Endothelial cell of umbilical vein (primary cell): ENCODE results near the gene OLFM2. TPM values are rescaled to one million over a fixed set of nuclear protein-coding genes. Genes with fewer than 3 reads are reported as not detected.

Source experiments
- BruUV-seq: library from RNA; stranded (reverse); fragments of 400-500 nt; replicated peaks from 2 replicates; lab custom pipeline; 2021; lab: Mats Ljungman, UMichigan
- CTCF ChIA-PET: fragments of 300-600, 350-600 bp; sonication (Branson Sonifier 250); formaldehyde crosslinking; loops from one replicate; lab custom pipeline; 2021; ENCODE audit warnings: antibody characterized with exemption, inconsistent platforms; lab: Charles Lee
- POLR2A ChIA-PET: fragments of 300-600, 350-600 bp; sonication (Branson Sonifier 250); formaldehyde crosslinking; loops from one replicate; lab custom pipeline; 2021; ENCODE audit warnings: antibody characterized with exemption, inconsistent platforms; lab: Charles Lee
- DNase-seq: peaks from one replicate; pipeline ENCODE4 v3.0.0-alpha.2; 2011; ENCODE audit warnings: low read depth, low spot score
- FAIRE-seq: peaks from 2 replicates; lab custom pipeline; 2011; peaks lifted over from hg19 to GRCh38; lab: Jason Lieb, UNC
- H2AFZ ChIP-seq: 2 replicates; pipeline ENCODE4 v1.6.0; 2012; ENCODE audit warnings: low read depth, low read length, control low read depth, inconsistent platforms
- H3K27ac ChIP-seq: 2 replicates; pipeline ENCODE4 v1.5.1; 2011; ENCODE audit warnings: low read depth, mild to moderate bottlenecking, control low read depth, low read length, moderate library complexity; ENCODE audit not compliant: insufficient read depth
- H3K27me3 ChIP-seq, 2 experiments: 2 replicates each; pipeline versions ENCODE4 v1.6.0 to v1.6.1; 2011; ENCODE audit warnings: low read length in 2 of 2, mixed read lengths in 1 of 2; ENCODE audit not compliant: control insufficient read depth in 2 of 2, insufficient read depth in 2 of 2
- H3K36me3 ChIP-seq, 2 experiments: 2 replicates in 1 of 2; 3 replicates in 1 of 2; pipeline ENCODE4 v1.5.1; 2011; ENCODE audit warnings: low read length in 2 of 2, mild to moderate bottlenecking in 1 of 2, moderate library complexity in 1 of 2; ENCODE audit not compliant: control insufficient read depth in 2 of 2, insufficient read depth in 2 of 2; ENCODE audit errors: extremely low read depth in 1 of 2
- H3K4me1 ChIP-seq: 3 replicates; pipeline ENCODE4 v1.5.1; 2011; ENCODE audit warnings: mild to moderate bottlenecking, low read length; ENCODE audit not compliant: control insufficient read depth, insufficient read depth; ENCODE audit errors: extremely low read depth
- H3K4me2 ChIP-seq: 2 replicates; pipeline ENCODE4 v1.6.1; 2011; ENCODE audit warnings: low read length, control low read depth, mixed read lengths; ENCODE audit not compliant: insufficient read depth
- H3K4me3 ChIP-seq, 3 experiments: fragments of 200-600 bp in 1 of 3; sonication (generic), shearing (Covaris generic) in 1 of 3; replicated peaks in 1 of 3; 2 replicates each; pipeline ENCODE4 v1.5.1; 2011 to 2016; ENCODE audit warnings: control low read depth in 3 of 3, low read length in 3 of 3, mild to moderate bottlenecking in 2 of 3, inconsistent platforms in 1 of 3, low read depth in 1 of 3, moderate library complexity in 1 of 3; ENCODE audit not compliant: insufficient read depth in 1 of 3
- H3K79me2 ChIP-seq: 2 replicates; pipeline ENCODE4 v1.6.0; 2012; ENCODE audit warnings: low read length, inconsistent platforms; ENCODE audit not compliant: control insufficient read depth, insufficient read depth
- H3K9ac ChIP-seq: replicated peaks from 2 replicates; pipeline ENCODE3; 2011; ENCODE audit warnings: low read length, control low read depth; ENCODE audit not compliant: insufficient read depth; ENCODE audit errors: extremely low read depth
- H3K9me1 ChIP-seq: replicated peaks from 3 replicates; pipeline ENCODE4 v1.6.0; 2011; ENCODE audit warnings: mild to moderate bottlenecking, low read length; ENCODE audit not compliant: control insufficient read depth, insufficient read depth; ENCODE audit errors: extremely low read depth
- H3K9me3 ChIP-seq: replicated peaks from 2 replicates; pipeline ENCODE4 v1.5.1; 2012; ENCODE audit warnings: low read length, inconsistent platforms; ENCODE audit not compliant: control insufficient read depth, insufficient read depth
- H4K20me1 ChIP-seq: replicated peaks from 2 replicates; pipeline ENCODE3; 2011; ENCODE audit warnings: mild to moderate bottlenecking, low read length; ENCODE audit not compliant: control insufficient read depth, insufficient read depth; ENCODE audit errors: extremely low read depth
- CTCF ChIP-seq, 2 donors: IDR thresholded peaks; 1 replicate in 1 of 2; 2 replicates in 1 of 2; pipeline ENCODE4 v1.5.1; 2011; ENCODE audit warnings: low read length in 2 of 2, mild to moderate bottlenecking in 2 of 2, moderate library complexity in 2 of 2, control low read depth in 1 of 2, inconsistent platforms in 1 of 2, low read depth in 1 of 2; ENCODE audit not compliant: insufficient read depth in 1 of 2; ENCODE audit errors: extremely low read depth in 1 of 2
- EZH2 ChIP-seq: IDR thresholded peaks from 2 replicates; pipeline ENCODE4 v1.6.1; 2012; ENCODE audit warnings: borderline replicate concordance, low read depth, mild to moderate bottlenecking, moderate library complexity, low read length, inconsistent platforms; ENCODE audit not compliant: severe bottlenecking
- FOS ChIP-seq: IDR thresholded peaks from 2 replicates; pipeline ENCODE4 v1.6.1; 2011; ENCODE audit warnings: mild to moderate bottlenecking, low read length, moderate library complexity, borderline replicate concordance; ENCODE audit not compliant: insufficient read depth
- GATA2 ChIP-seq: IDR thresholded peaks from 2 replicates; pipeline ENCODE4 v1.7.0; 2011; ENCODE audit warnings: low read depth, mild to moderate bottlenecking, moderate library complexity, mixed read lengths, low read length; ENCODE audit not compliant: insufficient read length, insufficient read depth
- JUN ChIP-seq: IDR thresholded peaks from 2 replicates; pipeline ENCODE4 v1.6.1; 2011; ENCODE audit warnings: borderline replicate concordance, low read depth; ENCODE audit not compliant: insufficient read length, insufficient read depth
- MYC ChIP-seq: IDR thresholded peaks from one replicate; pipeline ENCODE4 v1.6.1; 2011; ENCODE audit warnings: mild to moderate bottlenecking, low read depth, low read length
- POLR2A ChIP-seq: IDR thresholded peaks from 2 replicates; pipeline ENCODE4 v1.6.1; 2012; ENCODE audit warnings: low read depth, mild to moderate bottlenecking, control low read depth, low read length
- POLR2AphosphoS5 ChIP-seq: IDR thresholded peaks from 2 replicates; pipeline ENCODE4 v1.6.1; 2012; ENCODE audit warnings: low read depth, mild to moderate bottlenecking, control low read depth, low read length, moderate library complexity; ENCODE audit not compliant: insufficient read depth
- dilution Hi-C: fragments of 300-500 bp; cut with MboI; formaldehyde crosslinking; loops from one replicate; pipeline ENCODE4 v1.15.0; 2019; ENCODE audit warnings: low sequenced_read_pairs; ENCODE audit not compliant: extremely low pct_ligation_motif_present
- intact Hi-C: fragments of 100-400 bp; cut with micrococcal nuclease; formaldehyde crosslinking; loops from one replicate; pipeline ENCODE4 v1.10.0; 2022
- polyA plus RNA-seq, 4 experiments: library from polyadenylated mRNA; depleted of rRNA in 3 of 4; stranded (reverse) in 3 of 4; unstranded in 1 of 4; fragments of >200 nt; gene quantifications; 2 replicates each; pipeline versions ENCODE4 v1.2.1 to v1.2.3, GENCODE V29; 2011 to 2012; ENCODE audit warnings: missing spikeins in 1 of 4
- total RNA-seq: library from RNA; stranded (reverse); gene quantifications from 2 replicates; pipeline ENCODE4 v1.2.3, GENCODE V29; 2021
- TF ChIP-seq, protein P1 (sequence below): IDR thresholded peaks from 2 replicates; pipeline ENCODE4 v1.6.1; 2011; ENCODE audit not compliant: insufficient read depth, insufficient read length

Gene OLFM2
- total and polyA plus RNA-seq, 2 donors (not counting 3 experiments of a cell fraction or from before 2014, with no cell fraction given) = 0.91 to 1.9 TPM

DNA sequence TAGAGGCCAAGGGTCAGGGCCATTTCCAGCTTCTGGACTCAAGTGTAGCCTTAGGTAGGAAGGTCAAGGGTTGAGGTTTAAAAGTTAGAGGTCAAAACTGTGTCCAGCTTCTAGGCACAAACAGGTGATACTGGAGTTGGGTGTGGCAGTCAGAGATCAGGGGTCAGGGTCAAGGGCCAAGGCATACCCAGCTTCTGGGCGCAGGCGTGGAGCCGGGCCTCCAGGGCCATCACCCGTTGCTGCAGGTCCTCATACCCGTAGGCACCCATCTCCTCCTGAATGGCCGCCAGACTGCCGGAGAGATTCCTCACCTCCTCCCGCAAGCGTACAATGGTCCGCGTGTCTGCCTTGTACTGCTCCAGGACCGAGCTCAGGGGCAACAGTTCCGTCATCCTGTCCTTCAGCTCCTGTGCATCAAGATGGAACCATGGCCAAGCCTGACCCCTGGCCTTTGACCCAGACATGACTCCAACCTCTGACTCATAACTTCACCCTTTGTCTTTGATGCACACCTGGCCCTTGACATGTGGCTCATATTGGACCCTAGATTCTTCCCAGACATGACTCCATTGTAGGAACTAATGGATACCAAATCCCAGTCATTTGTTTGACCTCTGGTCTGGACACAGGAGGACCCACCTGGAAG lies 79.1 kb downstream of the OLFM2 start:
- Histone ChIP-seq H3K27me3 (no peaks in the 10 kb centered on the region), H3K27ac (no peak overlapping the region), H3K9me3 (no peaks in the 10 kb centered on the region), H3K9ac (no peak overlapping the region), H3K4me1 (peaks cover 5% of the 10 kb centered on the region), H3K36me3 (no peaks in the 10 kb centered on the region), H3K9me1 (no peaks in the 10 kb centered on the region), H3K79me2 (no peaks in the 10 kb centered on the region), H3K4me3 (no peak overlapping the region), H2AFZ (no peak overlapping the region), H3K4me2 (no peak overlapping the region), H4K20me1 (no peaks in the 10 kb centered on the region)
- FAIRE-seq = no peak
- dilution Hi-C loops = no loop called here
- BruUV-seq = no TSS peak
- ChIA-PET POLR2A (no interaction called here), CTCF (interaction anchor here (1.1 kb wide), 1 partner anchor 18 kb away, joined by 3 read pairs; no protein-coding TSS in a partner anchor)
- no peak for DNase-seq
- TF ChIP-seq GATA2 (no peak), MYC (no peak), FOS (no peak), JUN (no peak), CTCF (IDR thresholded peaks at IDR 0.05; ENCODE audit: extremely low read depth in 1 of 2, insufficient read depth in 1 of 2, low read depth in 1 of 2, low read length in 2 of 2) (no peak), POLR2A (no peak), EZH2 (no peak), POLR2AphosphoS5 (no peak)
- TF ChIP-seq, protein P1, sequence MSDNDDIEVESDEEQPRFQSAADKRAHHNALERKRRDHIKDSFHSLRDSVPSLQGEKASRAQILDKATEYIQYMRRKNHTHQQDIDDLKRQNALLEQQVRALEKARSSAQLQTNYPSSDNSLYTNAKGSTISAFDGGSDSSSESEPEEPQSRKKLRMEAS = no peak
- intact Hi-C loops = no loop called here
